ENCODE results near the gene EDC3.

DNA sequence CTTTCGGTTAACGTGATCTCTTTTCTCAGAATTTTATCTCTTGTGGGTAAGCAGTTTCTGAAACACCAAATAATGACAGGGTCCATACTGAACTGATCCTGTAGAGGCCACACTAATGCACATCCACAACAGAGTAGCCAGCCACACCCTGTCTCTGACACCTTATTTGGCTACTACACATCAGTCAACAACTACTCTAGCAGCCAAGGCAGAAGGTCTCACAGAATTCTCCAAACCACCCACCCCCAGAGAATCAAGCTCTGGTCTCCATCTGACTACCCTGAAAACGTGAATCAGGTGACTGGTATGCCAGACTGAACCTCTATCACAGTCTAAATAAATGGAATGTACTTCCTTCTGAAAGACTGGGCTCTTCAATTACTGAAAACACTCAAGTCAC, 38.0 kb downstream of the EDC3 start:
- TF ChIP-seq, protein P1, sequence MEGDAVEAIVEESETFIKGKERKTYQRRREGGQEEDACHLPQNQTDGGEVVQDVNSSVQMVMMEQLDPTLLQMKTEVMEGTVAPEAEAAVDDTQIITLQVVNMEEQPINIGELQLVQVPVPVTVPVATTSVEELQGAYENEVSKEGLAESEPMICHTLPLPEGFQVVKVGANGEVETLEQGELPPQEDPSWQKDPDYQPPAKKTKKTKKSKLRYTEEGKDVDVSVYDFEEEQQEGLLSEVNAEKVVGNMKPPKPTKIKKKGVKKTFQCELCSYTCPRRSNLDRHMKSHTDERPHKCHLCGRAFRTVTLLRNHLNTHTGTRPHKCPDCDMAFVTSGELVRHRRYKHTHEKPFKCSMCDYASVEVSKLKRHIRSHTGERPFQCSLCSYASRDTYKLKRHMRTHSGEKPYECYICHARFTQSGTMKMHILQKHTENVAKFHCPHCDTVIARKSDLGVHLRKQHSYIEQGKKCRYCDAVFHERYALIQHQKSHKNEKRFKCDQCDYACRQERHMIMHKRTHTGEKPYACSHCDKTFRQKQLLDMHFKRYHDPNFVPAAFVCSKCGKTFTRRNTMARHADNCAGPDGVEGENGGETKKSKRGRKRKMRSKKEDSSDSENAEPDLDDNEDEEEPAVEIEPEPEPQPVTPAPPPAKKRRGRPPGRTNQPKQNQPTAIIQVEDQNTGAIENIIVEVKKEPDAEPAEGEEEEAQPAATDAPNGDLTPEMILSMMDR (IDR thresholded peaks at IDR 0.05): no peak
- no peak for TF ChIP-seq POLR2A (IDR thresholded peaks at IDR 0.05)
